Thyroid gland (tissue), 4 donors: ENCODE results near the gene PITRM1.

ENCODE experiments used
- POLR2A ChIP-seq, 2 donors: fragments of 450-650 bp; IDR thresholded peaks; one replicate each; pipeline ENCODE4 v1.6.1; 2017; ENCODE audit warnings: antibody characterized with exemption in 2 of 2, mild to moderate bottlenecking in 2 of 2, moderate library complexity in 1 of 2
- TF ChIP-seq, protein P1 (sequence below), 6 experiments: fragments of 200-600 bp in 3 of 6; fragments of 450-650 bp in 3 of 6; sonication (generic) in 3 of 6; IDR thresholded peaks; one replicate each; pipeline ENCODE4 v1.5.1; 2016 to 2019; ENCODE audit warnings: antibody characterized with exemption in 6 of 6, mild to moderate bottlenecking in 2 of 6, inconsistent platforms in 1 of 6, moderate library complexity in 1 of 6

DNA sequence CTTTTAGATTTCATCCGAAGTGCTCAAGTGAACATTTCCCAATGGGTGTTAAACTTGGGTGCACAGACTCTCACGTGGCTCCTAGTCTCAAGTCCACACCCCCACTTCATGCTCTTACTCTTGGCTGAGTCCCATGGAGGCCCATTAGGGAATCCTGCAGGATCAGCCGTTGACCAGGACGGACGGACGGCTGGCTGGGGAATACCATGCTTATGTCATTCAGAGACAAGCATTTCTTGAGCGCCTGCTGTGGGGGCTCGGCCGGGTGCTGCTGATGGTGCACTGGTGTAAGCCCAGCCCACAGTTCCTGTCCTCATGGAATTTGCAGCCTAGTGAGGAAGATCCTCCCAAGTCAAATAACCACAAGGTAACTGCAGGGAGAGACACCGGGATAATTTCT lies 44.7 kb downstream of the PITRM1 start:
- TF ChIP-seq, protein P1, sequence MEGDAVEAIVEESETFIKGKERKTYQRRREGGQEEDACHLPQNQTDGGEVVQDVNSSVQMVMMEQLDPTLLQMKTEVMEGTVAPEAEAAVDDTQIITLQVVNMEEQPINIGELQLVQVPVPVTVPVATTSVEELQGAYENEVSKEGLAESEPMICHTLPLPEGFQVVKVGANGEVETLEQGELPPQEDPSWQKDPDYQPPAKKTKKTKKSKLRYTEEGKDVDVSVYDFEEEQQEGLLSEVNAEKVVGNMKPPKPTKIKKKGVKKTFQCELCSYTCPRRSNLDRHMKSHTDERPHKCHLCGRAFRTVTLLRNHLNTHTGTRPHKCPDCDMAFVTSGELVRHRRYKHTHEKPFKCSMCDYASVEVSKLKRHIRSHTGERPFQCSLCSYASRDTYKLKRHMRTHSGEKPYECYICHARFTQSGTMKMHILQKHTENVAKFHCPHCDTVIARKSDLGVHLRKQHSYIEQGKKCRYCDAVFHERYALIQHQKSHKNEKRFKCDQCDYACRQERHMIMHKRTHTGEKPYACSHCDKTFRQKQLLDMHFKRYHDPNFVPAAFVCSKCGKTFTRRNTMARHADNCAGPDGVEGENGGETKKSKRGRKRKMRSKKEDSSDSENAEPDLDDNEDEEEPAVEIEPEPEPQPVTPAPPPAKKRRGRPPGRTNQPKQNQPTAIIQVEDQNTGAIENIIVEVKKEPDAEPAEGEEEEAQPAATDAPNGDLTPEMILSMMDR (IDR thresholded peaks at IDR 0.05), result no peak
- TF ChIP-seq POLR2A (IDR thresholded peaks at IDR 0.05), result no peak
